ENCODE measurements around the gene COG5. TPM values are rescaled to one million over a fixed set of nuclear protein-coding genes. Genes with fewer than 3 reads are reported as not detected.
"Not testable (repeated sequence)": the region's sequence is repeated elsewhere in the genome, so short reads cannot be mapped to it uniquely, and the experiment has no call there.

COG5 gene
- polyA plus RNA-seq, 3 donors = 8.8 to 11.1 (median 9.8) TPM

DNA sequence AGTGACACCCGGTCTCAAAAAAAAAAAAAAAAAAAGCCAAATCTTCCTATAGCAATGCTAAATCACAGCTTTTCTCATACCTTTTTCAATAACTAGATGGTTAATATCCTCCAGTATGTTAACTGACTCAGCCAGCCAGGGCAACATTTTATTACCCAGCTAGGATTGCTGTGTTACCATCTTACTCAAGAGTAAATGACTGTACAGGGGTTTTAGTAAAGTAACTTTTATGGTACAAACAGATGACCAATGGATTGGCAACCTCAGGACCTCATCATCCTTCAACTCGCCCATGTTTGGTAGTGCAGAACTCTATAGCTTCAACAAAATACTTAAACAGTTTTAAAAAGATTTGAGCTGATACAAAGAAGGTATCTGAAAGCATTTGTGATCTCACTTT lies 335.4 kb downstream of the COG5 start:
- H3K27ac ChIP-seq (ENCODE audit: low read depth, low read length) = no peak overlapping the region
- 98 to 99% (median 98%) methylated on average over 2 of the region's 2 CpGs for WGBS, 3 donors

- 86 to 90% (median 90%) methylated on average over 5 of the region's 5 CpGs for WGBS, 3 donors
- no peak overlapping the region for H3K27ac ChIP-seq (ENCODE audit: low read depth, low read length)
These were observed 339.1 kb downstream of the COG5 start for GRCh38 chr7:107224374-107225223.

DNA sequence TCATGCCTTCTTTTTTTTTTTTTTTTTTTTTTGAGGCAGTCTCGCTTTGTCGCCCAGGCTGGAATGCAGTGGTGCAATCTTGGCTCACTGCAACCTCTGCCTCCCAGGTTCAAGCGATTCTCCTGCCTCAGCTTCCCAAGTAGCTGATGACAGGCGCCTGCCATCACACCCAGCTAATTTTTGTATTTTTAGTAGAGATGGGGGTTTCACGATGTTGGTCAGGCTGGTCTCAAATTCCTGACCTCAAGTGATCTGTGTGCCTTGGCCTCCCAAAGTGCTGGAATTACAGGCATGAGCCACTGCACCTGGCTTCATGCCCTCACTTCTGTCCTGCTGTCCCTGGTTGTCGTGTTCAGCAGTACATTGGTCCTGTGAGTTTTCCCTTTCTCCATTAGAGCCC lies 342.9 kb downstream of the COG5 start:
- WGBS, 3 donors = 88 to 96% (median 90%) methylated on average over 4 to 6 of the region's 6 CpGs
- H3K27ac ChIP-seq (ENCODE audit: low read depth, low read length) = not testable (repeated sequence)

GRCh38 chr7:107220356-107220755 lies 343.4 kb downstream of the COG5 start:
- 94 to 96% (median 95%) methylated on average over 5 of the region's 5 CpGs for WGBS, 3 donors
- no peak overlapping the region for H3K27ac ChIP-seq (ENCODE audit: low read depth, low read length)

GRCh38 chr7:107219563-107220244 lies 344.0 kb downstream of the COG5 start:
- no peak overlapping the region for H3K27ac ChIP-seq (ENCODE audit: low read depth, low read length)
- WGBS, 3 donors = 79 to 94% (median 81%) methylated on average over 2 of the region's 2 CpGs

DNA sequence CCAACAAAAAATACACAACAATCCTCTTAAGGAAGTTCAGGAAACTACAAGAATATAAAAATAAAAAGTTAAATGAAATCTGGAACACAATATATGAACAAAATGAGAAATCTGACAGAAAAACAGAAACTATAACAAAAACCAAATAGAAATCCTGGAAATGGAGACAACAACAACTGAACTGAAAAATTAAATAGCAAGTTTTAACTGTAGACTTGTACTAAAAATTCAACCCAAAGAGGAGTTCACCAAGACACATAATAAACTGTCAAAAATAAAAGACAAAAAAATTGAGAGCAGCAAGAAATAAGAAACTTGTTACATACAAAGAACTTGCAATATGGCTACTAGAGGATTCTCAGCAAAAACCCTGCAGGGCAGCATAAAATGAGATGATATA lies 349.8 kb downstream of the COG5 start:
- H3K27ac ChIP-seq (ENCODE audit: low read depth, low read length) = no peak overlapping the region

DNA sequence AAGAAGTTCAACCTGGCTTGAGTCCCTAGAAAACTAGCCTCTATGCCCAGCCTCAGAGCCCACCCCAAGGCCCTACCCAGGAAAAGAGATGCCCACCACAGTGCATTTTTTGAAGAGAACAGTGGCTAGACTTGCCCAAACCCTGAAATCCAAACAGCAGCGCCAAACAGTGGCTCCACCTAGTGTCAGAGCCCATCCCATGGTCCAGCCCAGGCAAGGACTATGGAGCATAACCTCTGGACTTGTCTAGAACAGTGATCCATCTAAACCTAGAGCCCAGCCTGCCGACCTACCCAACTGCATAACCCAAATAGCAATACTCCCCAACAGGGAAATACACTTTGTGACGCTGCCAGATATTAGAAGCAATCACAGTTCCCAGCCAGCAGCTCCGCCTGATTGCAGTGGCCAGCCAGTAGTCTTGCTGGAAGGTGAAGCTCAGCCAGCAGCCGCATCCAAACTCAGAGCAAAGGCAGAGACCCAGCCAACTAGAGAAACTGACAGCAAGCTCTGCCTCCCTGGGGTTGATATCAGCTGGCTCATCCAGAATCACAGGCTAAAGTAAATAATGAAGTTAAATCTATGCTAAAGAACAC lies 350.4 kb downstream of the COG5 start:
- 74 to 78% (median 74%) methylated on average over 5 of the region's 5 CpGs for WGBS, 3 donors
- no peak overlapping the region for H3K27ac ChIP-seq (ENCODE audit: low read depth, low read length)

DNA sequence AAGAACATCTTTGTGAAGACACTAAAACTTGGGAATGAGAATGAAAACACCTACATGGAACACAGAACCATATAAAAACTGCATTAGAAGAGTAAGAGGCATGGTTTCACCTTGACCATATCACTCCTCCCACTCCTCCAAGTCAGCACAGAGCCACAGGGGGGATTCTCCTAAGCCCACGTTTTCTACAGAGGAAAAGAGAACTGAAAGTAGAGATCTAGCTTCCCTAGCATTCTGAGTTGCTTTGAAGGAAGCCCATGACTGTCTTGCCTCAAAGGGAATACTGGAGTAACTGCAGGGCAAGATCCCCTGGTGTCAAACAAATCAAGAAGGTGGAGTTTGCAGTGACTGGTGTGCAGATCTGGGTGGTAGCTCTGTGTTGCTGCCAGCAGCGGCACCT lies 351.0 kb downstream of the COG5 start:
- WGBS, 3 donors = 83 to 90% (median 88%) methylated on average over 2 of the region's 2 CpGs
- no peak overlapping the region for H3K27ac ChIP-seq (ENCODE audit: low read depth, low read length)

GRCh38 chr7:107210400-107210799 lies 353.3 kb downstream of the COG5 start:
- H3K27ac ChIP-seq (ENCODE audit: low read depth, low read length) = no peak overlapping the region
- WGBS, 3 donors = 96 to 99% (median 99%) methylated on average over 4 of the region's 4 CpGs

DNA sequence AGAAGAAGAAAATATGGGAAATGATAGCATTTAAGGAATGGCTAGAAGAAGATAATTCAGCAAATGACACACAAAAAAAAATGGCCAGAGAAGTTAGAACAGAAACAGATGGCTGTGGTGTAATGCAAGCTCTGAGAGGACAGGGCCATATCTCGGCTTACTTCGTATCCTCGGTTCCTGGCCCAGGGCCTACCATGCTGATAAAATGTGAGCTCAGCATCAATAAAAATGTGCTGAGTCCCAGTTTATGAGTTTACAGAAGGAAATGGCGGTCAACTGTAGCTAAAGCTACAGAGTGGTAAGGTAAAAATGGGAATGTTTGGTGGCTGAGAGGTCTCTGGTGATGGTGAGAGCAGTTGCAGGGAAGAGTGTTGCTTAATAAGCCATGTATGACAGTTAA lies 354.2 kb downstream of the COG5 start:
- 82 to 95% (median 91%) methylated on average over 4 of the region's 4 CpGs for WGBS, 3 donors
- no peak overlapping the region for H3K27ac ChIP-seq (ENCODE audit: low read depth, low read length)

DNA sequence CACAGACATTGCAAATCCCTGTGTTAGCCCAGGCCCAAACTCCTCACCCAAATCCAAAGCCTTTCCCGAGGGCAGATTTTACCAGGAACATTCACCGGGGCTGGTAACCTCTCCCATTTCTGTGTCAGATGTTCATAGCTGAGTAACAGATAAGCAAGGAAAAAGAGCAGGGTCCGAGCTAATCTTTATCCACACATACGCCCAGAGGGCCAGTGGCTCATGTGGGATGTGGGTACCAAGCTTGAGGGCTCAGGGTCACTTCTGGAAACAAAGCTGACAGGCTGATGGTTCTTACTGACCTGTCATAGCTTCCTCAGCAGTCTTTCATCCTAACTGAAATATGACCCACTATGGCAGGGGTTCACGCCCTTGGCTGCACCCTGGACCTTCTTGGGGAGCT lies 355.2 kb downstream of the COG5 start:
- 88 to 93% (median 92%) methylated on average over 5 of the region's 5 CpGs for WGBS, 3 donors
- H3K27ac ChIP-seq (ENCODE audit: low read depth, low read length) = no peak overlapping the region

- H3K27ac ChIP-seq (ENCODE audit: low read depth, low read length) = no peak overlapping the region
- WGBS, 3 donors = 56 to 64% (median 58%) methylated on average over 3 of the region's 3 CpGs
These were observed 355.6 kb downstream of the COG5 start for GRCh38 chr7:107208024-107208521.

DNA sequence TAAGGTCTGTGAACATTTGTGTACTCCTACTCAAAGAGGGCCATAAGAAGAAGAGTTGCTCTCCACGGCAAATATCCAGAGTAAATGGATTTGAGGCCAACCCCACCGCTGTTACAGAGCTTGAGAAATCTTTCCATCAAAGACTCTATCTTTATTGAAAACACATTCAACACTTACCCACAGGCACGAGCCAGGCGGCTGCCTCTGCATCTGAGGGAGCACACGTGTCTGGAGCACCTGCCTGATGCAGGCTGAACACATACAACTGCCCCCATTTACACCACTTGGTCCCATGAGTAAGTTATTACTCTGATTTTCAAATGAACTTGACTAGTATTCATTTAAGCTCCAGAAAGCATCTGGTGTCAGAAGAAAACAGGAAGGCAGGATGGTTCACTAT lies 356.3 kb downstream of the COG5 start:
- WGBS, 3 donors = 92 to 98% (median 93%) methylated on average over 5 of the region's 5 CpGs
- no peak overlapping the region for H3K27ac ChIP-seq (ENCODE audit: low read depth, low read length)

DNA sequence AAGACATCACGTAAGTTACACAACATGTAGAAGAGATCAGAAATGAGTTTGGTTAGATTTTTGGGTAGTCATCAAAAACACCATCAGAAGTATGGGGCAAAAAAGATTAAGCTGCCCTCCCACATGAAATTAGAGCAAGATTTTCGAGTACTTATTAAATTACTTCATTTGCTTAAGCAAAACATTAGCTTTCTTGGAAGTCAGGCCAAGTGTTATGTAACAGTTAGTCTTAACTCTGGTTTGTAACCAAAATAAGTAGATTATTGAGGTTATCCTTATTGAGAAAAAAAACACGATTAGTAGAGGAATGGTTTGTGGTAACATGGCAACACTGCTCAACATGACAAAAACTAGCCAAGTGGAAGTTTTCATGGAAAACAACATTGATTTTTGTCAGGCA lies 357.0 kb downstream of the COG5 start:
- H3K27ac ChIP-seq (ENCODE audit: low read depth, low read length) = no peak overlapping the region
- 52 to 62% (median 54%) methylated on average over 3 of the region's 3 CpGs for WGBS, 3 donors

DNA sequence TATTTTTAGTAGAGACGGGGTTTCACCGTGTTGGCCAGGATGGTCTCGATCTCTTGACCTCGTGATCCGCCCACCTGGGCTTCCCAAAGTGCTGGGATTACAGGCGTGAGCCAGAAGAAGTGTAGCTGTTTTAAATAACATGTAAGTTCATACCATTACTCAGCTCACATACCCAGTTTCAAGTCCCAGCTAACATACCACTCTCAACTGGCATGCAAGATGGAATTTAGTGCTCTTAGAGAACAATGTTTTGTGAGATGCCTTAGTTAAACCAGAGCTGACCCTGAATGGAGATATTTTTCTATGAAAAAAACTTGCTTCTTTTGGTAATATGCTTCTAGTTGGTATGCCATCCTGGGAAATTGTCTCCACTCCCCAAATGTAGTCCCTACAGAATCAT lies 357.6 kb downstream of the COG5 start:
- no peak overlapping the region for H3K27ac ChIP-seq (ENCODE audit: low read depth, low read length)

GRCh38 chr7:107203607-107204006 lies 360.1 kb downstream of the COG5 start:
- H3K27ac ChIP-seq (ENCODE audit: low read depth, low read length) = no peak overlapping the region
- 91 to 97% (median 94%) methylated on average over 7 of the region's 7 CpGs for WGBS, 3 donors

More for the DNA sequence above, 357.6 kb downstream of the COG5 start:
- WGBS, 3 donors = 96 to 97% (median 97%) methylated on average over 6 of the region's 6 CpGs

GRCh38 chr7:107201795-107202450 lies 361.8 kb downstream of the COG5 start:
- WGBS, 3 donors = 32 to 70% (median 63%) methylated on average over 4 of the region's 4 CpGs
- no peak overlapping the region for H3K27ac ChIP-seq (ENCODE audit: low read depth, low read length)

GRCh38 chr7:107196834-107197610 lies 366.7 kb downstream of the COG5 start:
- H3K27ac ChIP-seq (ENCODE audit: low read depth, low read length) = no peak overlapping the region
- WGBS, 3 donors = 84 to 94% (median 92%) methylated on average over 10 of the region's 10 CpGs
